Measurements from ENCODE around the gene DYNLT2B. TPM values are rescaled to one million over a fixed set of nuclear protein-coding genes. Genes with fewer than 3 reads are reported as not detected.
"Not testable (repeated sequence)": the region's sequence is repeated elsewhere in the genome, so short reads cannot be mapped to it uniquely, and the experiment has no call there.

DYNLT2B gene
- polyA plus RNA-seq, 1 donor, result 15.5 TPM

DNA sequence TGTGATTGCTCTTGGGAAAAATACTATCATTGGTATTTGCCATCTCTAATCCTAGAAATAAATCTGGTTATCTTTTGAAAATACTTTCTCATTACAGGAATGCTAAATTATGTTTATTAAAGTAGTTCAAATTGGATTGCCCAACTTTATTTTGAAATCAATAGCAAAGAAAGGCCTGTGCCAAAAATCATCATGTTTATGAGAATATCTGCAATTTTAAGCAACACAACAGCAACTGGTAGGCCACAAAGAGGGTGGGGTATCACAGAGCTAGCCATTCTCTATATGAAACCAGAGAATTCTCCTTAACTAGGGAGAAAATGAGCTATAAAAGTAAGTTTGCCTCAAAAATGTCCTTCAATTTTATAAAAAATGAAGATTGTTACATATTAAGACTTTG, 32.0 kb upstream of the DYNLT2B start:
- Histone ChIP-seq H3K36me3 (ENCODE audit: control insufficient read depth, insufficient read depth, low read length) (peaks cover 21% of the 10 kb centered on the region), H3K4me3 (ENCODE audit: low read length) (no peak overlapping the region), H3K27me3 (ENCODE audit: control insufficient read depth, insufficient read depth, low read length) (no peaks in the 10 kb centered on the region), H3K9me3 (ENCODE audit: control insufficient read depth, low read depth, low read length) (no peaks in the 10 kb centered on the region), H3K4me1 (ENCODE audit: control insufficient read depth, insufficient read depth, low read length) (no peaks in the 10 kb centered on the region), H3K27ac (ENCODE audit: low read length) (no peak overlapping the region)
- DNase-seq, result no peak

DNA sequence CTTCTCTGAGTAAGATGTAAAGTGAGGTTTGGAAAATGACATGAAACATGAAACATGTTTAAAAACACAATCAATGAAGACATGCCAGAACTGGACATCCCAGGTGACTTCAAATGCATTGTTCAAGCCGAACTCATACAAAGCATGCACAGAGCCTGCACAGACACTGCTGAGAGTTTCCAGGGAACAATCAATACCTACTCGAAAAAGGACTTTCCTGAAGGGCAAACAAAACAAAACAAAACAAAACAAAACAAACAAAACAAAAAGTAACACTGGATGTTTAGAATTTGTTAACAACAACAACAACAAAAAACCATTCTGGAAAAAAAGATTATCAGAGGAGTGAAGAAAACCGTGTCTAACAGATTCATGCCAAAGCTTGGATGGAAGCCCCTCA, 30.7 kb upstream of the DYNLT2B start:
- 100% methylated on average over 1 of the region's 3 CpGs for WGBS (ENCODE audit: insufficient coverage, low lambda C conversion rate)
- no peak for DNase-seq
- Histone ChIP-seq H3K27me3 (ENCODE audit: control insufficient read depth, insufficient read depth, low read length) (no peaks in the 10 kb centered on the region), H3K4me1 (ENCODE audit: control insufficient read depth, insufficient read depth, low read length) (no peaks in the 10 kb centered on the region), H3K27ac (ENCODE audit: low read length) (no peak overlapping the region), H3K4me3 (ENCODE audit: low read length) (no peak overlapping the region), H3K36me3 (ENCODE audit: control insufficient read depth, insufficient read depth, low read length) (peaks cover 11% of the 10 kb centered on the region), H3K9me3 (ENCODE audit: control insufficient read depth, low read depth, low read length) (no peaks in the 10 kb centered on the region)

DNA sequence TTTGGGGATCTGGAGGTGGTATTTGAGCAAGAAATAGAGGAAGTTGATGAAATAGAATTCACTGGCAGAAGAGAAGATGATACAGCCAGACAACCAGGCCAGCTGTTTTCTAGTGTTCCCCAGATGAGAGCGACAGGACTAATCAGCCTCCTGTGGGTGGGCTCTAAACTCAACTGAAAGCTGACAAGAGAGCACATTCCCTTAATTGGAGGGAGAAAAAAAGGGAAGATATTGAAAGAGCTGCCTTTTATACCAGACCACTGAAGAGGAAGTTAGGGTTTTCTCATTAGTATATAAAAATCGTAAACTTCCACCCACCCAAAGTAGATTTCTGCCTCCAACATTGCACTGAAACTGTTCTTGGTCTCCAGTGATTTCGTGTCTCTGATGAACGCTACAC, 26.6 kb upstream of the DYNLT2B start:
- WGBS (ENCODE audit: insufficient coverage, low lambda C conversion rate), result no CpG with 5 or more reads among the region's 4 CpGs
- H3K4me3 ChIP-seq (ENCODE audit: low read length), result no peak overlapping the region
- no peak overlapping the region for H3K27ac ChIP-seq (ENCODE audit: low read length)
- no peak for DNase-seq
- H3K36me3 ChIP-seq (ENCODE audit: control insufficient read depth, insufficient read depth, low read length), result peaks cover 7% of the 10 kb centered on the region
- H3K27me3 ChIP-seq (ENCODE audit: control insufficient read depth, insufficient read depth, low read length), result no peaks in the 10 kb centered on the region
- H3K9me3 ChIP-seq (ENCODE audit: control insufficient read depth, low read depth, low read length), result no peaks in the 10 kb centered on the region
- no peaks in the 10 kb centered on the region for H3K4me1 ChIP-seq (ENCODE audit: control insufficient read depth, insufficient read depth, low read length)

DNA sequence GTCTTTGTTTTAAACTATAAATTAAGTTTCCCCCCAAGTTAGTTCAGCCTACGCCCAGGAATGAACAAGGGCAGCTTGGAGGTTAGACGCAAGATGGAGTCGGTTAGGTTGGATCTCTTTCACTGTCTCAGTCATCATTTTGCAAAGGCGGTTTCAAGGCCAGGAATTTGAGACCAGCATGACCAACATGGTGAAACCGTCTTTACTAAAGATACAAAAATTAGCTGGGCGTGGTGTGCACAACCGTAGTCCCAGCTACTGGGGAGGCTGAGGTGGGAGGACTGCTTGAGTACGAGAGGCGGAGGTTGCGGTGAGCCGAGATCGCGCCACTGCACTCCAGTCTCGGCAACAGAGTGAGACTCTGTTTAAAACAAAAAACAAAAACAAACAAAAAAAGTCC, 25.9 kb upstream of the DYNLT2B start:
- DNase-seq, result not testable (repeated sequence)

DNA sequence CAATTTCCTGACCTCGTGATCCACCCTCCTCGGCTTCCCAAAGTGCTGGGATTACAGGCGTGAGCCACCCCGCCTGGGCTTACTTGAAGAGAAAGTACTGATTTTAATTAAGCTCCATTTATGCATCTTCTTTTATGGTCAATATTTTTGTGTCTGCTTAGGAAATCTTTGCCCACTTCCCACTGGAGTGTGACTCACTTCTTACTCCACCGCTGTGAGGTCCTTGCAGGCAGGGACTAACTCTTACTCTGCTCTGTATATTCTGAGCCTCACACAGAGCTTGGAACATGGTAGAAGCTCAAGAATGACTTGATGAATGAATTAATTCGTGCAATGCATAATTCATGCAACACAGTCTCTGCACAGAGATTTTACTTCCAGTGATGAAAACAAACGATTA, 23.1 kb upstream of the DYNLT2B start:
- Histone ChIP-seq H3K4me1 (ENCODE audit: control insufficient read depth, insufficient read depth, low read length) (no peaks in the 10 kb centered on the region), H3K36me3 (ENCODE audit: control insufficient read depth, insufficient read depth, low read length) (no peaks in the 10 kb centered on the region), H3K27me3 (ENCODE audit: control insufficient read depth, insufficient read depth, low read length) (no peaks in the 10 kb centered on the region), H3K4me3 (ENCODE audit: low read length) (no peak overlapping the region), H3K27ac (ENCODE audit: low read length) (no peak overlapping the region), H3K9me3 (ENCODE audit: control insufficient read depth, low read depth, low read length) (peaks cover 7% of the 10 kb centered on the region)
- no peak for DNase-seq
- 87% methylated on average over 3 of the region's 7 CpGs for WGBS (ENCODE audit: insufficient coverage, low lambda C conversion rate)

More for the DNA sequence above, 25.9 kb upstream of the DYNLT2B start:
- H3K9me3 ChIP-seq (ENCODE audit: control insufficient read depth, low read depth, low read length); H3K4me3 ChIP-seq (ENCODE audit: low read length); H3K4me1 ChIP-seq (ENCODE audit: control insufficient read depth, insufficient read depth, low read length); H3K27ac ChIP-seq (ENCODE audit: low read length); H3K36me3 ChIP-seq (ENCODE audit: control insufficient read depth, insufficient read depth, low read length); H3K27me3 ChIP-seq (ENCODE audit: control insufficient read depth, insufficient read depth, low read length): not testable (repeated sequence)
- 95% methylated on average over 3 of the region's 14 CpGs for WGBS (ENCODE audit: insufficient coverage, low lambda C conversion rate)

DNA sequence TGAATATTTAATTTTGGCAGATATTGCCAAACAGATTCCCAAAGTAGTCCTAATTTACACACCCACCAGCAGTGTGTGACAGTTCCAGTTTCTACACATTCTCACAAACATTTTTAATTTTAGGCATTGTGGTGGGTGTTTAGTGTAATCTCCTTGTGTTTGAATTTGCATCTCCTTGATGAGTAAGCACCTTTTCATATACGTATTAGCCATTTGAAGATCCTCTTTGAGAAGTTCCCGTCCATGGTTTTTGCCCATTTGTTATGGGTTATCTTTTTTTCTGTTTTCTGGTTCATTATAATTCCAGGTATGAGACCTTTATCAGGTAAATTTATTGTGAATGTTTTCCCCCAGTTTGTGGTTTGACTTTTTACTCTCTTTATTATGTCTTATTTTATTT, 22.4 kb upstream of the DYNLT2B start:
- Histone ChIP-seq H3K36me3 (ENCODE audit: control insufficient read depth, insufficient read depth, low read length) (no peaks in the 10 kb centered on the region), H3K9me3 (ENCODE audit: control insufficient read depth, low read depth, low read length) (peaks cover 7% of the 10 kb centered on the region), H3K4me1 (ENCODE audit: control insufficient read depth, insufficient read depth, low read length) (no peaks in the 10 kb centered on the region), H3K27me3 (ENCODE audit: control insufficient read depth, insufficient read depth, low read length) (no peaks in the 10 kb centered on the region), H3K4me3 (ENCODE audit: low read length) (no peak overlapping the region), H3K27ac (ENCODE audit: low read length) (no peak overlapping the region)
- no peak for DNase-seq
- WGBS (ENCODE audit: insufficient coverage, low lambda C conversion rate), result no CpG with 5 or more reads among the region's 2 CpGs

DNA sequence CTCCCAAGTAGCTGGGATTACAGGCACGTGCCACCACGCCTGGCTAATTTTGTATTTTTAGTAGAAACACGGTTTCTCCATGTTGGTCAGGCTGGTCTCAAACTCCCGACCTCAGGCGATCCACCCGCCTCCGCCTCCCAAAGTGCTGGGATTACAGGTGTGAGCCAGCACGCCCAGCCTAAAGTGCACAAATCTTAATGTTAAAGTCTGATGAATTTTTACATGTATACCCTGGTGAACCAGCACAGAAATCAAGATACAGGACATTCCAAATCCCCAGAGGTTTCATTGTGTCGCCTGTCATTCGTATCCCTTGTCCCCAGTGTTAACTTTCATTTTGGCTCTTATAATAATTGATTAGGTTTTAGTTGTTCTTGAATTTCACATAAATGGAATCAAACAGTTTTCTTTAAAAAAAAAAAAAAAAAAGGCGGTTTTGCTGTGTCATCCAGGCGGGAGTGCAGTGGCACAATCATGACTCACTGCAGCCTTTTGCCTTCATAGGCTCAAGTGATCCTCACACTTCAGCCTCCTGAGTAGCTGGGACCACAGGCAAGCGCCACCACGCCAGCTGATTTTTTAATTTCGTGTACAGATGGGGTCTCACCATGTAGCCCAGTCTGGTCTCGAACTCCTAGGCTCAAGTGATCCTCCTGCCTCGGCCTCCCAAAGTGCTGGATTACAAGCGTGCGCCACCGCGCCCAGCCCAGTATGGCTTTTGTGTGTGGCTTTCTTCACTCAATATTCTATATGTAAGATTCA, 21.6 kb upstream of the DYNLT2B start:
- WGBS (ENCODE audit: insufficient coverage, low lambda C conversion rate), result 100% methylated on average over 2 of the region's 21 CpGs
- H3K9me3 ChIP-seq (ENCODE audit: control insufficient read depth, low read depth, low read length), result peaks cover 7% of the 10 kb centered on the region
- H3K27ac ChIP-seq (ENCODE audit: low read length), result no peak overlapping the region
- no peaks in the 10 kb centered on the region for H3K4me1 ChIP-seq (ENCODE audit: control insufficient read depth, insufficient read depth, low read length)
- H3K27me3 ChIP-seq (ENCODE audit: control insufficient read depth, insufficient read depth, low read length), result no peaks in the 10 kb centered on the region
- H3K4me3 ChIP-seq (ENCODE audit: low read length), result no peak overlapping the region
- H3K36me3 ChIP-seq (ENCODE audit: control insufficient read depth, insufficient read depth, low read length), result no peaks in the 10 kb centered on the region
- DNase-seq, result no peak

DNA sequence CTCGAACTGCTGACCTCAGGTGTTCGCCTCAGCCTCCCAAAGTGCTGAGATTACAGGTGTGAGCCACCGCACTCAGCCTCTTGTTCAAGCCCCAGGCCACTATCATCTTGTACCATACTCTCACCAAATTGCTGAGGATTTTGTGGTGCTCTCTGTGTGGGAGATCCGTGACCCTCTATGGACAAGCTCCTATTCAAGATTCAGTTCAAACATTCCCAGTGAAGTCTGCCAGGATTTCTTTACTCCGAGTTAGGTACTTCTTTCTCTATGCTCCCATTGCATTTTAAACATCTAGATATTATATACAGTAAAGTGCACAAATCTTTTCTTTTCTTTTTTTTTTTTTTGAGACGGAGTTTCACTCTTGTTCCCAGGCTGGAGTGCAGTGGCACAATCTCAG, 21.0 kb upstream of the DYNLT2B start:
- no peak overlapping the region for H3K27ac ChIP-seq (ENCODE audit: low read length)
- H3K27me3 ChIP-seq (ENCODE audit: control insufficient read depth, insufficient read depth, low read length), result no peaks in the 10 kb centered on the region
- no peak overlapping the region for H3K4me3 ChIP-seq (ENCODE audit: low read length)
- no CpG with 5 or more reads among the region's 6 CpGs for WGBS (ENCODE audit: insufficient coverage, low lambda C conversion rate)
- H3K36me3 ChIP-seq (ENCODE audit: control insufficient read depth, insufficient read depth, low read length), result no peaks in the 10 kb centered on the region
- peaks cover 7% of the 10 kb centered on the region for H3K9me3 ChIP-seq (ENCODE audit: control insufficient read depth, low read depth, low read length)
- H3K4me1 ChIP-seq (ENCODE audit: control insufficient read depth, insufficient read depth, low read length), result no peaks in the 10 kb centered on the region
- DNase-seq, result no peak

DNA sequence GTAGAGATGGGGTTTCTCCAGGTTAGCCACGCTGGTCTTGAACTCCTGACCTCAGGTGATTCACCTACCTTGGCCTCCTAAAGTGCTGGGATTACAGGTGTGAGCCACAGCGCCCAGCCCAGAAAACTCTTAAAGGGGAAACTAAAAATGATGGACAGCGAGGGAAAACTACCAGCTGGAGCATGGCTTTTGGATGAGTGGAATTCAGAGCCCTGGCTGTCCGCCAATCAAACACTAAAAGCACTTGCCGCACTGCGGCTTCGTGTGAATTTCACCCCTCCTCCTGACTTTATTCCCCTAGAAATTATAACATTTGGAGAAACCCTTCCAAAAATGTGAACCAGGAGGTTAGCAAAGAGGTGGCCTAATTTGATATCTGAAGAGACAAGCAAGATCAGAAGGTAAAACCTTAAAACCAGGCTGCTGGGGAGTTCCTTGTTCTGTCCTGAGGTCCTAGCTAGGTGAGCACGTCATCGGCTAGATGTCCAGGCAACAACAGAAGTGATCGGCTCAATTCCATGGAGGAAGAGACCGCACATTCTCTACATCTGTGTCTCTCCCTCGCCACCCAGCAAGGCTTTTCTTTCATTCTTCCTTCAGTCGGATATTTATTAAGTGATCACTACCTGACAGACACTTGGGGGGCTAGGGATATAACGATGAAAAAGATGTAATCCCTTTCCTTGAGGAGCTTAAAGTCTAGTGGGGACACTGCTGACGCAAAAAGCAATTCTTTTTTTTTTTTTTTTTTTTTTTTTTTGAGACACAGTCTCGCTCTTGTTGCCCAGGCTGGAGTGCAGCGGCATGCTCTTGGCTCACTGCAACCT, 18.5 kb upstream of the DYNLT2B start:
- Histone ChIP-seq H3K4me1 (ENCODE audit: control insufficient read depth, insufficient read depth, low read length) (no peaks in the 10 kb centered on the region), H3K27me3 (ENCODE audit: control insufficient read depth, insufficient read depth, low read length) (no peaks in the 10 kb centered on the region), H3K36me3 (ENCODE audit: control insufficient read depth, insufficient read depth, low read length) (no peaks in the 10 kb centered on the region), H3K27ac (ENCODE audit: low read length) (no peak overlapping the region), H3K9me3 (ENCODE audit: control insufficient read depth, low read depth, low read length) (peaks cover 7% of the 10 kb centered on the region), H3K4me3 (ENCODE audit: low read length) (no peak overlapping the region)
- no peak for DNase-seq
- WGBS (ENCODE audit: insufficient coverage, low lambda C conversion rate), result 94% methylated on average over 5 of the region's 17 CpGs

DNA sequence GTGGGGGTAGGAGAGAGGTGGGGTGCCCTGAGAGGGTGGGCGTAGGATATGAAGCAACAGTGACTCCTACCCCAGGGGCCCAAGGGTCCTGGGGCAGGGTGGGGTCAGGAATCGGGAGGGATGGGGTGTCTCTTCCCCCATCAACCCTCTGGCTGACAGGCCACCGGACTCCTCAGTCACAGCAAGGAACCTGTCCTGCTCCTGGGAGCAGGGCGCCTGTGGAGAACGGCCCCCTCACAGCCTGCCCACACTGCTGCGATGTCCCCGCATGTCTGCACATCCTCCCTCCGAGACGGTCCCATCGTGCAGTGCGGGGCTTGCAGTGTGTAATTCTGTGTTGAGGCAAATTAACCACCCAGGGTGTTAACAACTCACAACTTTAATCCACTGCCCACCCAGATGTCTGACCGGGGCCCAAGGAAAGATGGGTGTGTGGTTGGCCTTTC, 17.5 kb upstream of the DYNLT2B start:
- H3K9me3 ChIP-seq (ENCODE audit: control insufficient read depth, low read depth, low read length), result peaks cover 7% of the 10 kb centered on the region
- no peak overlapping the region for H3K27ac ChIP-seq (ENCODE audit: low read length)
- H3K4me3 ChIP-seq (ENCODE audit: low read length), result no peak overlapping the region
- no CpG with 5 or more reads among the region's 12 CpGs for WGBS (ENCODE audit: insufficient coverage, low lambda C conversion rate)
- no peaks in the 10 kb centered on the region for H3K27me3 ChIP-seq (ENCODE audit: control insufficient read depth, insufficient read depth, low read length)
- no peaks in the 10 kb centered on the region for H3K36me3 ChIP-seq (ENCODE audit: control insufficient read depth, insufficient read depth, low read length)
- no peaks in the 10 kb centered on the region for H3K4me1 ChIP-seq (ENCODE audit: control insufficient read depth, insufficient read depth, low read length)
- no peak for DNase-seq

Measured in large intestine (tissue), 3 donors.